Stimulated activated CD8-positive, alpha-beta memory T cell treated with anti-CD3 and anti-CD28 coated beads, Interleukin-4, amount 100 ng/mL, for 24 hours (primary cell): Measurements from ENCODE around the gene ASB4.

Source experiments
- DNase-seq: peaks from one replicate; pipeline ENCODE4 v3.0.0-alpha.2; 2020; ENCODE audit warnings: low read depth

ASB4 gene

DNA sequence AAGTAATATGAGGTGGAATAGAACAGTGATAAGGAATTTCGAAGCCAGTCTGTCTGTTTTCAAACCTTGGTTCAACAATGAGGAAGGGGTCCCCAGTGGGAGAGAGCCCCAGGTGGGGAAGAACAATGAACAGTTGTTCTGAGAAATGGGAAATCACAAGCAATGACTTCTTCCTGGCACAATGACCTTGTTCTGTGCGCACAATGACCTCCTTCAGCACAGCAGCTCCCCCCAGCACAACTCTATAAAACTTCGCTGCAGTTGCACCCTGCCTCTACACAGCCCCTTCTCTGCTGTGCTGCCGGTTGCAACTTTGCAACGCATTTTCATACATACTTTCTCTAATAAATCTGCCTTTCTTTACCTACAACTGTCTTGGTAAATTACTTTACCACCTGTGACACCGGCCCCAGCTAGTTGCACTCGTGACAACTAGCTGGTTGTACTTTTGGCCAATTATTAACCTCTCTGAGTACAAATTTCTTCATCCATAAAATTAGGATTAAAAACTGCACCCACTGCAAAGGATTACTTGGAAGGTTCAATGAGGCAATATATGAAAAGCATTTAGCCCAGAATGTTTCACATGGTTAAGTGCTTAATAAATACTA, 40.5 kb downstream of the ASB4 start:
- DNase-seq: no peak

DNA sequence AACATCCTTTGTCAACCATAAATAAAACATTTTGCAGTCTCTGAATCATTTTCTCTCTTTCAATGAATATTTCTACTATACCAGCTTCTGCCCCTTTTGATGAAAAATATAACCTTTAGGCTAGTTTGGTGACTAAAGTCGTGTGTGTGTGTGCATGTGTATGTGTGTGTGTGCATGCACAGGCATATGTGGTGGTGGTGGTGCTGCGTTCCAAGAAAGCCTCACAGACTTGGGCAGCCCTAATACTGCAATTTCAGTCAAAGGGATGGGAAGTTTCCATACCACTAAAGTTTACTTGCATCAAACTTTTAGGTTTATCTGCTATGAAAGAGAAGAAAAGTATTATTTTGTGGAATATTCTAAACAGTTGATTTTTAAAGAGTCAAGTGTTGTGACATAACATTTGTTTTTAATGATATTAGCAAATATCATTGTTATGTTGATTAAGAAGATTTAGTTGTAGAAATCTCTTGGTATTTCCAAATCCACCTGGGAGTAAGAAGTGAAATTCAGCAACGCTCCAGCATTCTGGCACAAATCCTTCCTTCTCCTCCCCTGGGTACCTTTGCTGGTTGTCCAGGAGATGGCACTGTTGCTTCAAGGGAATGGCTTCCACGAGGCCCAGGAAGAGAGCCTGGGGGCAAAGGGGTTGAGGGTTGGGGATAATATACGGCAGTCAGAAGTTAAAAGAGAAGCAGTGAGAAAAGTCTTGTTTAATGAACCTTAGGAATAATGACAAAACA, 41.5 kb downstream of the ASB4 start:
- DNase-seq: no peak

- DNase-seq: no peak
Measured at GRCh38 chr7:95527776-95528250, 42.1 kb downstream of the ASB4 start.

DNA sequence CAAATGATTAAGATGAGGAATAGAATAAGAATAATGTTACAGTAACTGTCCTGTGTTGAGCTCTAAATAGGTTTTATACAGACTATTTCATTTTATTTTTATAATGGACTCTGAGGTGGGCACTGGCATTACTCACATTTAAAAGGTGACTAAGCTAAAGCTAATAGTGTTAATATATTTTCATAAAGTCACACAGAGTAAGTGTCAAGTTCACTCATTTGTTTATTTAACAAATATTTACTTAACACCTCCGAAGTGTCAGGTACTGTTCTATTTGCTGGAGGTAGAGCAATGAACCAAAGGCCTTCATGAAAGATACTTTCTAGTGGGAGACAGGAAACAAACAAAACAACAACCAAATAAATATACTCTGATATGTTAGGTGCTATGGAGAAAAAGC, 44.0 kb downstream of the ASB4 start:
- no peak for DNase-seq

DNA sequence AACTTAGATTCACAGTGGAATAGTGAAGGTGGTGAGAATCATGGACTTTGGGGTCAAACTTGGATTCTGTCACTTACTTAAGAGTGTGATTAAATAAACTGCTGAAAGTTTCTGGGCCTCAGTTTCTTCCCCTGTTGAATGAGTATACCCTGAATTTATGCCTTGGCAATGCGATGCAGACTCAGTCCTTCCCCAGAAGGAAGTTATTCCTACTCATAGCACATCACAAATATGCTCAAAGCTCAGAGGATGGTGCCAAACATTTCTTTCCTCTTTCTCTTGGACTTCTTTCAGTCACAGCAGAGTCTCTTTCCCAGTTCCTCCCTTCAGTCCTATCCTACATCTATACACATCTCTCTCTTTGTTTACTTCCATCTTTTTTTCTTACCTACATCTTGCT, 45.1 kb downstream of the ASB4 start:
- no peak for DNase-seq

DNA sequence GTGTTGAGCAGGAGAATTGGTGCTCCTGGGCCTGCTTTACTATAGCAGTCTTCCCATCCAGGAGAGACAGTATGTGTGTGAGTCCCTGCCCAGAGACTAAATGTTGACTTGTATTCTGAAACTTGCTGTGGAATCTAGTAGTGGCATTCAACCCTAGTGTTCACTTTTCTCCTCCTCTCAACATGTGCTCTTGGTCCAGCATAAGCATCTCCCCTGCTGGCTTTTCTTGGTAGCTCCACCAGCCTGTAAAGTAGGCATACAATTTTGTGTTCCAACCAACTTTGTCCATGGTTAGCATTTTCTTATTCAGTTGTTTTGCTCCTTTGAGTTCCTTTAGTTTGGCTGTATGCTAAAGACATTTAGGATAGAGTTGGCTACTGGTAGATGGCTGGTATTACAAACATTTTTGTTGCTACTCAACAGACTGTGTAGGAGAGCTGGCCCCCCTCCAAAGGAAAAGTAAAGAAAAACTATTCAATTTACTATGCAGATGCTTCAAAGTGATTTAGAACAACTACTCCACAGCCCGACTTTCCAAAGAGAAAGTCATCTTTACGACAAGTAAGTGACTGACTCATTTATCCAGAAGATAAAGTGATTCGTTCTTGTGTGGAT, 46.0 kb downstream of the ASB4 start:
- DNase-seq: no peak

GRCh38 chr7:95534796-95535195, 49.1 kb downstream of the ASB4 start:
- no peak for DNase-seq

GRCh38 chr7:95535662-95536061, 49.9 kb downstream of the ASB4 start:
- no peak for DNase-seq

GRCh38 chr7:95536656-95537311, 51.0 kb downstream of the ASB4 start:
- no peak for DNase-seq

- DNase-seq: no peak
Measured at GRCh38 chr7:95537468-95537867, 51.7 kb downstream of the ASB4 start.

GRCh38 chr7:95539426-95539825, 53.7 kb downstream of the ASB4 start:
- DNase-seq: no peak

DNA sequence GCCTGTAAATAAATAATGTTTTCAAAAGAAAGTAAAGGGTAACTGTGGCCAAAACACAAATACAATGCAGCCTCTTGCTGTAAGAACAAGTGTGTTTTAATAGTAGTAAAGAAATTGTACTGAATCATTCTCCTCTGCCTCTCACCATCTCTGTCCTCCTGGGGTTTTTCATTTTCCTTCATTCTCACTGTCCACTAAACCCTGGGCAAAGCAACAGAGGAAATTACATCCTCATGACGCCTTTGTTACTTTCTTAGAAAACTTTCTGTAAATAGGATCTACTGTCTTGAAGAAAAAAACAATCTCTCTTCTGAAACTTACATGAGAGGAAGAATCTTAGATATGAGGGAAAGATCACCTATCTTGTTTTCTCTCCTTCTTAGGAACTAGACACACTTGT, 54.6 kb downstream of the ASB4 start:
- no peak for DNase-seq

DNA sequence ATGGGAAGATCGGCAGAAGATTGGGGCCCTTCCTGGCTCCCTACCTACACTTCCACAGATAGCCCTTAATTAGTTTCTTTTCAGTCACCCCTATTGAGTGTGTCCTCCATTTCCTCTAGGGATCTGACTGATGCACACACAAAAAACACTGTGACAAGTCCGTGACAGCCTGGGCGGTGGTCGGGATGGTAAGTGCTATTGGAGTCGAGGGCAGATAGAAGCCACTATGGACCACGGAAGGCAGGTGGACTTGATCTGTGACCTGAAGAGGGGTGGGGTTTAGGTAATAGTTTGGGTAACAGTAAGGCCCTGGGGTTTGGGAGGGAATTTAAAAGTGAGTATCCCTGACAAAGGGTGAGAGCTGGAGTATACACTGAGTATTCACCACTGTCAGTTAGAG, 57.6 kb downstream of the ASB4 start:
- no peak for DNase-seq

DNA sequence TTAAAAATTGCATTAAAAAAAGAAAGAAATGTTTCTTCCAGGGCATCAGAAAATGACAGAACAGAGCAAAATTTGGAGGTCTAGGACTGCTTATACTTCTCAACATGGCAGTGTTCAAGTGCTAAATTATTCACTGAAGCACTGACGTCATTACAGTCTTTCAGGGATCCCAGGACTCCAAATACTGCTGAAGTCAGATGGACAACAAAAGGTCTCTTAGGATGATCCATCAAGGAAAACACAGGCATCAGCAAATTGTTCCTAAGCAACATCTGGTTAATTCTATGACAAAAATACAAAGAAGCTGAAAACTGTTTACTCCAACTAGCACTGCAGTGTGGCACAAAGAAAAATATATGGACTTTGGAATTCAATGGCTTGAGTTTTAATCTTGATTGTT, 58.4 kb downstream of the ASB4 start:
- no peak for DNase-seq

- DNase-seq: no peak
Measured at GRCh38 chr7:95545007-95545615, 59.4 kb downstream of the ASB4 start.

GRCh38 chr7:95545673-95546072, 59.9 kb downstream of the ASB4 start:
- DNase-seq: no peak

DNA sequence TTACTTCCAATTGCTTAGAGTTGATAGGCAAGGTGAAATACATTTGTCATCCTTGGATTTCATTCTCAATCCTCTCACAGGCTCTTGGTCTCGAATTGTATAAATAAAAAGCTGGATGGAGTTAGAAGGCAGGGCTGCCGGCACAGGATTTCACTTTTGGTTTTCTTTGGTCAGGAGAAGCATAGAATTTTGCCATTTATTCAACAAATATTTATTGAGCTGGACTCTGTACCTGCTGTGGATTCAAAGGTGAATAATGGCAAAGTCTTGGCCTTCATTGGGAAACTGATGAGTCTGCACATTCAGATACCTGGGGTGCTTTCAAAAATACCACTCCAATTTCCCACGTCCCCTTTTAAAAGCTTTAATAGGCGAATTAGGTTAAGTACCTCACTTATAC, 60.9 kb downstream of the ASB4 start:
- no peak for DNase-seq

DNA sequence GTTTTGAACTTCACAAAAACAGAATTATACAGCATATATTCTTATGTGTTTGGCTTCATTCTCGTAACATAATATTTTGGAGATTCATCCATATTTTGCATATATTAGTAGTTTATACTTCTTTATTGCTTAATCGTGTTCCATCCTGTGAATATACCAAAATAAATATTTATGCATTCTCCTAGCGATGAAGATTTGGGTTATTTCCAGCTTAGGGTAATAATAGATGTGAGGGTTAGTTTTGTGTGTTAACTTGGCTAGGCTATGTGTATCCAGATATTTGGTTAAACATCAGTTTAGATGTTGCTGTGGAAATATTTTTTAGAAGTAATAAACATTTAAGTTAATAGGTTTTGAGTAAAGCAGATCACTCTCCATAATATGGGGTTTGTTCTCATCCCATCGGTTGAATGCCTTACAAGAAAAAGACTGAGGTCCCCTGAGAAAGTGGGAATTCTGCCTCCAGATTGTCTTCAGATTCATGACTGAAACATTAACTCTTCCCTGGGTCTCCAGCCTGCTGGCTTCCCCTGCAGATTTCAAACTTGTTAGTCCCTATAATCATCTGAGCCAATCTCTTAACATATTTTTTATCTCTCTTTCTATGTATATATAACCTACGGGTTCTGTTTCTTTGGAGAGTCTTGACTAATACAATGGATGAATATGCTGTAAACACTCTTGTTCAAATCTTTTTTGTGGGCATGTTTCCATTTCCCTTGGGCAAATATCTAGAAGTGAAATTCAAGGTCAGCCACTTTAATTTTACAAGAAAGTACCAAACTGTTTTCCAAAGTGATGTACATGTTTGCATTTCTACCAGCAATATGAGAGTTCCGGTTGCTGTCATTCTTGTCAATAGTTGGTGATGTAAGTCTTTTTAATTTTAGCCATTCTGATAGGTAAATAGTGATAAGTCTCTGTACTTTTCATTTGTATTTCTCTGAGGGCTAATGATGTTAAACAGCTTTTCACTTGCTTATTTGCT, 61.9 kb downstream of the ASB4 start:
- DNase-seq: no peak

DNA sequence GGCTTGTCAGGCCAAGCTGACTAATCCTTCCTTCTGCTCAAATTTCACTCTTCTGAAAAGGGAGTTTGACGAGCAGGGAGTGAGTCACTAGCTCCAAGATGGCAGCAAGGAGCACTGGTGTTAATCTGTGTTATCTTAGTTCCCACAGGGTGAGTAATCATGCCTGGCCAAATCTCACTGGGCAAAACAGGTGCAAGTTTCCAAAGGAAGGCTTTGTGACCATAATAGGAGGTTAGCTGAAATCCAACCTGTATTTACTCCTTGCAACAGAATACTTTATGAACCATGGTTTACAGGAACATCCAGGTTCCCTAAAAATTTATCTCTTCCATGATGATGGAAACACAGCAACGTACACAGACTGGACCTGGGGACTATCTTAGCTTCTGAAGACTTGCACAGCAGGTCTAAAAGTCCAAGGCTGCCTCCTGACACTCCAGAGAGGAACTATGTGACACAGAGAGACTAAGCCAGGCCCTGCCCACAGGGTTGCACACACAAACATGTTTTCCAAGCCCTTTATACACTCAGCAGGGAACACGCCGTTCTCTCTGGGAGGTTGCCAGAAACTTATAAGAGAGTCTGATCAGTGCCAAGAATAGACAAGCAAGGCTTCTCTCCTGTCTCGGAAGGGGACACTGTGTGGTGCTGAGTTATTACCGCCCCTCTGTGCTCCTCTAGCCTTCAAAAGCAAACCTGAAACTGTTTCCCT, 64.2 kb downstream of the ASB4 start:
- DNase-seq: no peak

DNA sequence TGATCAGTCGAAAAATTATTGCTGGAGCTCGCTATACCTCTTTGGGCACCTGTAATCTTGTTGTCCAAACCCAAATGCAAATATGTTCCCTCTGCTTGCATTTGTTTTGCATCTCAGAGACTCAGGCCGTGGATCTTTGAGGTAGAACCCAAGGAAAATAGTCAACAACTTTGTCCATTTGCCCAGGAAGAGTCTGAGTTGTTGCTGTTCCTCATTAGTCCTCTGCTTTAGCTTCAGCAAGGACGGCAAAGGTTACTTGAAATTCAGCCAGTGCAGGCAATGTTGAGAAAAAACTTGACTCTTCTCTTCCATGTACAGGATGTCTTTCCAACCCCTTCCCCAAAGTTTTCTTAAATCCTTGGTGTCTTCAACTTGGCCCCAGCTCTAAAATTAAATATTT, 64.8 kb downstream of the ASB4 start:
- no peak for DNase-seq
